ENCODE measurements around the gene CDHR5. TPM values are rescaled to one million over a fixed set of nuclear protein-coding genes. Genes with fewer than 3 reads are reported as not detected.

CDHR5 gene
- total and polyA plus RNA-seq, 3 experiments from 2014 or later: not detected

DNA sequence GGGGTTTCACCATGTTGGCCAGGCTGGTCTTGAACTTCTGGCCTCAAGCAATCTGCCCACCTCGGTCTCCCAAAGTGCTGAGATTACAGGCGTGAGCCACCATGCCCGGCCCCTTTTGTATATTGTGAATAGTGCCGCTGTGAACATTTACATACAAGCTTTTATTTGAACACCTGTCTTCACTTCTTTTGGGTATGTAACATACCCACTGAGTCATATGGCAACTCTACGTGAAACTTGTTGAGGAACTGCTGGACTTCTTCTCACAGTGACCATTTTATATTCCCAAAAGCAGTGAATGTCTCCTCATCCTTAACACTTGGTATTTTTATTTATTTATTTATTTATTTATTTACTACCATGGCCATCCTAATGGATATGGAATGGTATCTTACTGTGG lies 6.1 kb upstream of the CDHR5 start:
- POLR2A ChIA-PET: no interaction called here
- H3K36me3 Mint-ChIP-seq: peaks cover 0 to 3% (median 0%) of the 10 kb centered on the region in 3 donors

GRCh38 chr11:629237-629583 lies 4.5 kb upstream of the CDHR5 start:
- H3K9me3 ChIP-seq (ENCODE audit: low read length): no peaks in the 10 kb centered on the region
- H3K27ac Mint-ChIP-seq: peak overlapping the region in 6 of 8 donors; percentile 0 to 92 (median 12)
- H3K4me1 ChIP-seq (ENCODE audit: insufficient read depth, low read length): peaks cover 9% of the 10 kb centered on the region
- DNase-seq: no peak
- CTCF ChIA-PET: no interaction called here
- peak overlapping the region; percentile 57 to 81 (median 76) for H3K4me3 Mint-ChIP-seq
- H3K27me3 Mint-ChIP-seq: peaks cover 16 to 21% of the 10 kb centered on the region in 2 donors
- no peak overlapping the region for H3K4me3 ChIP-seq (ENCODE audit: low read length)
- H3K27me3 ChIP-seq (ENCODE audit: insufficient read depth, low read length, poor library complexity, severe bottlenecking): peaks cover 4% of the 10 kb centered on the region
- no peaks in the 10 kb centered on the region for H3K36me3 ChIP-seq (ENCODE audit: insufficient read depth, low read length)
- no peak overlapping the region for H3K27ac ChIP-seq (ENCODE audit: low read depth, low read length)
- H3K4me1 Mint-ChIP-seq: peaks cover 14 to 24% (median 20%) of the 10 kb centered on the region in 3 donors
- peaks cover 0 to 3% (median 0%) of the 10 kb centered on the region in 3 donors for H3K36me3 Mint-ChIP-seq
- POLR2A ChIA-PET: no interaction called here
- peaks cover 0 to 2% (median 0%) of the 10 kb centered on the region in 5 donors for H3K9me3 Mint-ChIP-seq

More for the DNA sequence above, 6.1 kb upstream of the CDHR5 start:
- CTCF ChIA-PET: no interaction called here
- Histone ChIP-seq H3K36me3 (ENCODE audit: insufficient read depth, low read length) (no peaks in the 10 kb centered on the region), H3K4me1 (ENCODE audit: insufficient read depth, low read length) (peaks cover 9% of the 10 kb centered on the region), H3K27me3 (ENCODE audit: insufficient read depth, low read length, poor library complexity, severe bottlenecking) (no peaks in the 10 kb centered on the region), H3K9me3 (ENCODE audit: low read length) (no peaks in the 10 kb centered on the region), H3K4me3 (ENCODE audit: low read length) (no peak overlapping the region), H3K27ac (ENCODE audit: low read depth, low read length) (no peak overlapping the region)
- Mint-ChIP-seq H3K27ac (no peak overlapping the region), H3K9me3 (peaks cover 0 to 2% (median 0%) of the 10 kb centered on the region in 5 donors), H3K27me3 (peaks cover 18 to 20% of the 10 kb centered on the region in 2 donors), H3K4me3 (no peak overlapping the region), H3K4me1 (peaks cover 14 to 24% (median 20%) of the 10 kb centered on the region in 3 donors)
- DNase-seq: no peak

- peaks cover 0 to 3% (median 1%) of the 10 kb centered on the region in 3 donors for H3K36me3 Mint-ChIP-seq
- peaks cover 16 to 27% of the 10 kb centered on the region in 2 donors for H3K27me3 Mint-ChIP-seq
- H3K4me3 Mint-ChIP-seq: peak overlapping the region in 5 of 7 donors; percentile 57 to 78 (median 76)
- POLR2A ChIA-PET: no interaction called here
- H3K27ac Mint-ChIP-seq: peak overlapping the region in 4 of 8 donors; percentile 30 to 92 (median 79)
- peak in 1 of 5 donors; percentile 48 for DNase-seq
- CTCF ChIA-PET: no interaction called here
- Histone ChIP-seq H3K4me3 (ENCODE audit: low read length) (no peak overlapping the region), H3K36me3 (ENCODE audit: insufficient read depth, low read length) (no peaks in the 10 kb centered on the region), H3K27me3 (ENCODE audit: insufficient read depth, low read length, poor library complexity, severe bottlenecking) (peaks cover 4% of the 10 kb centered on the region), H3K4me1 (ENCODE audit: insufficient read depth, low read length) (peaks cover 9% of the 10 kb centered on the region), H3K27ac (ENCODE audit: low read depth, low read length) (no peak overlapping the region), H3K9me3 (ENCODE audit: low read length) (no peaks in the 10 kb centered on the region)
- H3K9me3 Mint-ChIP-seq: peaks cover 0 to 2% (median 0%) of the 10 kb centered on the region in 5 donors
- peaks cover 14 to 24% (median 20%) of the 10 kb centered on the region in 3 donors for H3K4me1 Mint-ChIP-seq
These were observed 3.3 kb upstream of the CDHR5 start for GRCh38 chr11:628056-628455.

- Histone ChIP-seq H3K27me3 (ENCODE audit: insufficient read depth, low read length, poor library complexity, severe bottlenecking) (peaks cover 4% of the 10 kb centered on the region), H3K9me3 (ENCODE audit: low read length) (no peaks in the 10 kb centered on the region), H3K36me3 (ENCODE audit: insufficient read depth, low read length) (no peaks in the 10 kb centered on the region), H3K4me1 (ENCODE audit: insufficient read depth, low read length) (peaks cover 9% of the 10 kb centered on the region), H3K27ac (ENCODE audit: low read depth, low read length) (no peak overlapping the region), H3K4me3 (ENCODE audit: low read length) (no peak overlapping the region)
- ChIA-PET POLR2A (interaction anchor here (0.6 kb wide), 1 partner anchor 58 kb away, joined by 6 read pairs; no protein-coding TSS in a partner anchor), CTCF (interaction anchor here (1.3 kb wide), 1 partner anchor 73 kb away, joined by 3 read pairs; no protein-coding TSS in a partner anchor)
- H3K36me3 Mint-ChIP-seq: peaks cover 0 to 3% (median 1%) of the 10 kb centered on the region in 3 donors
- peaks cover 14 to 24% (median 20%) of the 10 kb centered on the region in 3 donors for H3K4me1 Mint-ChIP-seq
- H3K27ac Mint-ChIP-seq: no peak overlapping the region
- DNase-seq: no peak
- peaks cover 16 to 27% of the 10 kb centered on the region in 2 donors for H3K27me3 Mint-ChIP-seq
- no peak overlapping the region for H3K4me3 Mint-ChIP-seq
- H3K9me3 Mint-ChIP-seq: peaks cover 0 to 2% (median 0%) of the 10 kb centered on the region in 5 donors
These were observed 2.5 kb upstream of the CDHR5 start for GRCh38 chr11:627308-627576.

GRCh38 chr11:626475-627307 lies 1.9 kb upstream of the CDHR5 start, which contains the start of gene SCT:
Gene SCT (minus strand): TSS chr11:627181. CDS start chr11:627143, 38 bp downstream.
- H3K27me3 ChIP-seq (ENCODE audit: insufficient read depth, low read length, poor library complexity, severe bottlenecking): peaks cover 4% of the 10 kb centered on the region
- no peak for DNase-seq
- Mint-ChIP-seq H3K9me3 (peaks cover 0 to 2% (median 0%) of the 10 kb centered on the region in 5 donors), H3K27ac (peak within 1 kb of the TSS in 1 of 8 donors; percentile 92), H3K36me3 (peaks cover 0 to 3% (median 1%) of the 10 kb centered on the region in 3 donors), H3K27me3 (peaks cover 18 to 27% of the 10 kb centered on the region in 2 donors), H3K4me1 (peaks cover 15 to 24% (median 20%) of the 10 kb centered on the region in 3 donors), H3K4me3 (peak within 1 kb of the TSS in 3 of 7 donors; percentile 5 to 78 (median 38))
- H3K9me3 ChIP-seq (ENCODE audit: low read length): no peaks in the 10 kb centered on the region
- no peaks in the 10 kb centered on the region for H3K36me3 ChIP-seq (ENCODE audit: insufficient read depth, low read length)
- H3K4me1 ChIP-seq (ENCODE audit: insufficient read depth, low read length): peaks cover 9% of the 10 kb centered on the region
- H3K4me3 ChIP-seq (ENCODE audit: low read length): no peak within 1 kb of the TSS
- ChIA-PET CTCF (interaction anchor here (1.3 kb wide), 1 partner anchor 72 kb away, joined by 3 read pairs; no protein-coding TSS in a partner anchor), POLR2A (interaction anchor here (0.6 kb wide), 1 partner anchor 58 kb away, joined by 6 read pairs; no protein-coding TSS in a partner anchor)
- no peak within 1 kb of the TSS for H3K27ac ChIP-seq (ENCODE audit: low read depth, low read length)

DNA sequence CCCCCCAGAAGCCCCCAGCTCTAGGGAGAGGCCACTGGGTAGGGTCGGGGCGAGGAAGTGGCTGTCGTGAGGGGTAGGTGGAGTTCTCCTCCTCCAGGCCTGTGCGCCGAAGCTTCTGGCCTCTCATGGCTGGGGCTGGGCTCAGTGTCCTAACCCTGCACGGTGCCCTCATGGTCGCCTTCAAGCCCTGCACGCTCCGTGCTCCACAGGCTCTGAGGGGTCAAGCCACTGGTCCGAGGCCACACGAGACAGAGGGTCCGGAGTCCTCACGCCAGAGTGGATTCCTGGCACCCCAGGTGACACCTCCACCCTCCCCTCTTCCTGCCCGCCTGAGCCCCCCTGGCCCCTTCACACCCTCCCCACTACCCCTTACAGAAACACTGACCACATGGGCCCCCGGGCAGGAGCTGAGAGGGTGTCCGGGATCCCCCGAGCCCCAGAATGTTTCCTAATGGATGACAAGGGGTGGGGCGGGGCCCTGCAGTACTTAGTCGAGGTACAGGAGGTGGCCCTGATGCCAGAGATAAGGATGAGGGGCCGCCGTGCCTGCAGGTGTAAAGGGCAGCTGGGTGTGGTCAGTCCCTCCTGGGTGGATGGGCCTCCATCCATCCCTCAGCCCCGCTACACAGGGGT lies 997 bp upstream of the CDHR5 start:
- Histone ChIP-seq H3K27me3 (ENCODE audit: insufficient read depth, low read length, poor library complexity, severe bottlenecking) (peaks cover 4% of the 10 kb centered on the region), H3K36me3 (ENCODE audit: insufficient read depth, low read length) (no peaks in the 10 kb centered on the region), H3K4me3 (ENCODE audit: low read length) (no peak overlapping the region), H3K9me3 (ENCODE audit: low read length) (no peaks in the 10 kb centered on the region), H3K27ac (ENCODE audit: low read depth, low read length) (no peak overlapping the region), H3K4me1 (ENCODE audit: insufficient read depth, low read length) (peaks cover 9% of the 10 kb centered on the region)
- peaks cover 15 to 24% (median 20%) of the 10 kb centered on the region in 3 donors for H3K4me1 Mint-ChIP-seq
- DNase-seq: peak in 1 of 5 donors; percentile 52
- POLR2A ChIA-PET: no interaction called here
- H3K27me3 Mint-ChIP-seq: peaks cover 18 to 27% of the 10 kb centered on the region in 2 donors
- H3K4me3 Mint-ChIP-seq: no peak overlapping the region
- H3K27ac Mint-ChIP-seq: no peak overlapping the region
- H3K9me3 Mint-ChIP-seq: peaks cover 0 to 2% (median 0%) of the 10 kb centered on the region in 5 donors
- CTCF ChIA-PET: no interaction called here
- H3K36me3 Mint-ChIP-seq: peaks cover 0 to 3% (median 1%) of the 10 kb centered on the region in 3 donors

GRCh38 chr11:623999-624704 lies 603 bp downstream of the CDHR5 start:
- peaks cover 6% of the 10 kb centered on the region for H3K4me1 ChIP-seq (ENCODE audit: insufficient read depth, low read length)
- H3K9me3 ChIP-seq (ENCODE audit: low read length): no peaks in the 10 kb centered on the region
- H3K27ac Mint-ChIP-seq: no peak overlapping the region
- no peak overlapping the region for H3K27ac ChIP-seq (ENCODE audit: low read depth, low read length)
- peaks cover 12 to 18% (median 15%) of the 10 kb centered on the region in 3 donors for H3K4me1 Mint-ChIP-seq
- ChIA-PET CTCF (no interaction called here), POLR2A (no interaction called here)
- H3K9me3 Mint-ChIP-seq: peaks cover 0 to 2% (median 0%) of the 10 kb centered on the region in 5 donors
- peaks cover 0 to 3% (median 1%) of the 10 kb centered on the region in 3 donors for H3K36me3 Mint-ChIP-seq
- peaks cover 18 to 27% of the 10 kb centered on the region in 2 donors for H3K27me3 Mint-ChIP-seq
- H3K4me3 Mint-ChIP-seq: no peak overlapping the region
- H3K27me3 ChIP-seq (ENCODE audit: insufficient read depth, low read length, poor library complexity, severe bottlenecking): peaks cover 4% of the 10 kb centered on the region
- DNase-seq: peak in 1 of 5 donors; percentile 50
- H3K36me3 ChIP-seq (ENCODE audit: insufficient read depth, low read length): no peaks in the 10 kb centered on the region
- H3K4me3 ChIP-seq (ENCODE audit: low read length): no peak overlapping the region
